ENCODE results near the gene STX11.
A peak's percentile ranks its signal among the peaks of the same experiment; 100 is the strongest.
"Not testable (repeated sequence)": the region's sequence is repeated elsewhere in the genome, so short reads cannot be mapped to it uniquely, and the experiment has no call there.

The STX11 gene

DNA sequence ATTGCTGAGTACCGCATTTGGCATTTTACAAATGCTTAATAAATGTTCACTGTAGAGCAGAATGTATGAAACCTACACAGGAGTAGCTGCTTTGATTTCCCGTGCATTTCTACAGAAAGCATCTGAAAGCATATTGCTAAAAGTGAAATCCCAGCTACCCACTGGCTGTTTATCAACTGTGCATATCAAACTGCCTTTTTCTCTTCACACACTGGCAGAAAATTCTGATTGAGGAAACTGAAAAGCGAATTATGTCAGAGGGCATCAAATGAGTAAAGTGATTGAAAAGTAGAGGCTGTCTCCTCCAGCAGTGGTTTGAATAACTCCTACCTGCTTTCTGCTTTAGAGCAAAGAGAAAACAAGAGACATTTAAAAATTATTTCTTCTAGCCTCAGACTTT is 28.0 kb downstream of the STX11 start:
- no peak for DNase-seq

DNA sequence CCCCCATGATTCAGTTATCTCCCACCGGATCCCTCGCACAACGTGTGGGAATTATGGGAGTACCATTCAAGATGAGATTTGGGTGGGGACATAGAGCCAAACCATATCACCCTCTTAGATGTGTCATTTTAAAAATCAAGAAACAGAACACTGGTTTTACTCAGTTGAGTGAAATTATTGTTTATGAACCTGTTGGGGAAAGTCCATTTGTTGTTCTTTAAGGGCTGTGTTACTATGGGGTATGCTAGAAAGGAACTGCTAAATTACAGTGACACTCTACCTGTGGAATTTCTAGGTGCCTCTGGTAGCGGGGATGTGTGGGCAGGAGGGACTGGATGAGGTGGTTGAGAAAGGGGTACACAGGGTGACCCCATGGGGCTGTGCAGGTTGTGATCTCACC is 28.9 kb downstream of the STX11 start:
- DNase-seq = no peak

DNA sequence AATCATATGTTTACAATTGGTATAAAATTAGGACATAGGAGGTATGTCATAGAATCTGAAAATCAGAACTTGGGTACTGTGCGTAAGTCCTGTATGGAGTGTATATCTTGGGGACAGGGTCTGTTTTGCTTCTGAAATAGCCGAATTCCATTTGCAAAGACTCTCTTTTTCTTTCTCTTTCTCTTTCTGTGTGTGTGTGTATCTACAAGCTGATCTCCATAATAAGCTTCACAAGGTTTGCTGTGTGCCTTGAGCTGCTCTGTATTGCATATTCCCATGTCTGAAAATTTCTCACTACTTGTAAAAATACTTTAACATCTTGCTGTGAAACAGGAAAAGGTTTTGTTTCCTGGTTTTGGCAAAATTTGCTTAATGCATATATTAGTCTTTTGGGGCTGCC is 29.5 kb downstream of the STX11 start:
- DNase-seq = no peak

DNA sequence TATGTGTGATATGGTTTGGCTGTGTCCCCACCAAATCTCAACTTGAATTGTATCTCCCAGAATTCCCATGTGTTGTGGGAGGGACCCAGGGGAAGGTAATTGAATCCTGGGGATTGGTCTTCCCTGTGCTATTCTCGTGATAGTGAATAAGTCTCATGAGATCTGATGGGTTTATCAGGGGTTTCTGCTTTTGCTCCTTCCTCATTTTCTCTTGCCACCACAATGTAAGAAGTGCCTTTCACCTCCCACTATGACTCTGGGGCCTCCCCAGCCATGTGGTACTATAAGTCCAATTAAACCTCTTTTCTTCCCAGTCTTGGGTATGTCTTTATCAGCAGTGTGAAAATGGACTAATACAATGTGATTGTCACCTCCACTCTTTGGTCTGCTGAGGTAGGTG is 30.0 kb downstream of the STX11 start:
- not testable (repeated sequence) for DNase-seq

DNA sequence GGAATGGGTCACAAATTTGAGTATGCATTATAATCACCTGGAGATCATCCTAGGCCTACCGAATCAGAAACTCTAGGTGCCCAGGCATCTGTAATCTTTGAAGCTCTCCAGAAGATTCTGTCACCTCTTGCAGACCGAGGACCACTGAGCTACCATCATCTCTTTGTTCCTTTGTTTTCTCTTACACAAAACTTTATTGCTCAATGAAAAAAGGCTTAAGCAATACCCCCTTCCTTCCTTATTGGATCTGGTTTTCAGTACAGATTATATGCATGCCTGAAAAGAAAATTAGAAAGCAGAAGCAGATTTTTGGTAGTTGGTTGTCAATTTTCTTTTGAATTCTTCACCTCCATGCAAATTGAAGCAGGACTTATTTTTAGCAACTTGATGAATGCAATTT is 31.3 kb downstream of the STX11 start:
- no peak for DNase-seq

DNA sequence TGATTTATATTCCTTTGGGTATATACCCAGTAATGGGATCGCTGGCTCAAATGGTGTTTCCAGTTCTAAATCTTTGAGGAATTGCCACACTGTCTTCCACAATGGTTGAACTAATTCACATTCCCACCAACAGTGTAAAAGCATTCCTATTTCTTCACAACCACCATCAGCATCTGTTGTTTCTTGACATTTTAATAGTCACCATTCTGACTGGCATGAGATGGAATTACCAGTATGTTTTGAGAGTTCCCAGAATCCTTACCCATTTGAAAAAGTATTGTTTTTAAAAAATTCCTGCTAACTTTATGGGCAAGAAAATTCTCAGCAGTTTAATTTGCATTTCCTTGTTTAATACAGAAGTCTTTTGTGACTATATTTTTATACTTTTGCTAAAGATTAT is 33.9 kb downstream of the STX11 start:
- DNase-seq = not testable (repeated sequence)

DNA sequence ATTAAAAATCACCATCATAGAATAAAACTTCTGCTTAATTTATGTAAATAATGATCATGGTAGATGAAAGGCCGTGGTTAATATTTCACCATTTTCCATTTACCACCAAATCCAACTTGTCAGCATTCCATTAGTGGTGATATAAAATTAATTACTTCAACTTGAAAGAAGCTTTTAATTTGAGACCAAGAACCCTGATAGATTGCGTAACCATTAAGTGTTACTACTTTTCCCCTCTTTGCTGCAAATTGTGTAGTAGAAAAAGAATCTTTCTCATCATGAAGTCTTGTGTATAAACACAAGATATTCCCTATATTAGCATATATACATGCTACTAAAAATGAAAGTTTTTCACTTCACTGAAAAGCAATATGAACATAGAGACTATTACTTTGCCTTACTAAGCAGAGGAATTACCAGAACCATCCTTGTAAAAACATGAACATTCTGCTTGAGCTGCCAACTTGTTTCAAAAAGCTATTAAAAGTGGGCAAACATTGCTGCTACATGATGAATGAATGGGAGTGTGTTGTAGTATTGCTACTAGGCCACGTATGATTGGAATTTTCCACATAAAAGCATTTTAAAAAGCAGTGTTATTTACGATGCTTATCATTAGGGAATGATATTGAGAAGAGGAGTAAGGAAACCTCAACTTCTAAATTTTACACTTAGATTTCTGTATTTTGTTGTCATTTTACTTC is 35.0 kb downstream of the STX11 start:
- DNase-seq = no peak

DNA sequence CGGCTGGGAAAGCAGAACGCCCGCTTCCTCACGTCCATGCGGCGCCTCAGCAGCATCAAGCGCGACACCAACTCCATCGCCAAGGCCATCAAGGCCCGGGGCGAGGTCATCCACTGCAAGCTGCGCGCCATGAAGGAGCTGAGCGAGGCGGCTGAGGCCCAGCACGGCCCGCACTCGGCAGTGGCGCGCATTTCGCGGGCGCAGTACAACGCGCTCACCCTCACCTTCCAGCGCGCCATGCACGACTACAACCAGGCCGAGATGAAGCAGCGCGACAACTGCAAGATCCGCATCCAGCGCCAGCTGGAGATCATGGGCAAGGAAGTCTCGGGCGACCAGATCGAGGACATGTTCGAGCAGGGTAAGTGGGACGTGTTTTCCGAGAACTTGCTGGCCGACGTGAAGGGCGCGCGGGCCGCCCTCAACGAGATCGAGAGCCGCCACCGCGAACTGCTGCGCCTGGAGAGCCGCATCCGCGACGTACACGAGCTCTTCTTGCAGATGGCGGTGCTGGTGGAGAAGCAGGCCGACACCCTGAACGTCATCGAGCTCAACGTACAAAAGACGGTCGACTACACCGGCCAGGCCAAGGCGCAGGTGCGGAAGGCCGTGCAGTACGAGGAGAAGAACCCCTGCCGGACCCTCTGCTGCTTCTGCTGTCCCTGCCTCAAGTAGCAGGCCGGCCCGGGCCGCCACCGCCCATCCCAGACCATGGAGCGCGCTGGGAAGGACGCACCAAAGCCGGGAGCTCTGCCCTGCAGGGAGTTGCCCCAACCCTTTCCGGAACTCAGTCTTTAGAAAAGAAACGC is 36.7 kb downstream of the STX11 start:
- DNase-seq = no peak

DNA sequence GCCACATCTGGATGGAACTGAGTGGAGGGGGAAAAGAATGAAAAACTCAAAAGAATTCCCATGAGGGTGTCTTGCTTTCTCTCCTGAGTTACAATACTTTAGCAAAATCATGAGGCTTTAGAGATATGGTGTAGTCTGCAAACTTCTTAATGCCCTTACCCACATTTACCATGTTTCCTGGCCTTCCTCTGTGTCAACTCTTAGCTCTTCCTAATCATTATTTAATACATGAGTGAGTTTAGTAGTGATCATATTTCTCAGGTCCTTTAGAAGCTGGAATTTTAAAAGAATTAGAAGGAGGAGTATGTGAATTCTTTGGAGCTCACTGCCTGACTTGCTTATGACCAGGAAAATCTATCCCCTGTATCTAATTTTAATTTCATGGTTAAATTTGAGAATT is 39.0 kb downstream of the STX11 start:
- no peak for DNase-seq

DNA sequence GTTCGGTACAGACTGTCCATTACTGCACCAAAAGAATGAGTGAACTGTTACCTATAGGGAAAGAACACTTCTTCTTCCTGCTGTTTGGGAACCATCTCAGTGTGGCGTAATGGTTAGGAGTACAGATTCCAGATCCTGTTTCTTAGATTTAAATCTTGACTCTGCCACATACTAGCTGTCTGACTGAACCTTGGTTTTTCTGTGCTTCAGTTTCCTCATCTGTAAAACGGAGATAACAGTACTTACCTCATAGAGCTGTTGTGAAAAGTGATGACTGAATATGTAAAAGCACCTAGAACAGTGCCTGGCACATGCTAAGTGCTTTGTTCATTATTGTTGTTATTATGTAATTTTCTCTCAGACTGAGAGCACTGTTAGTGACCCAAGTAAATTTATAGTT is 39.8 kb downstream of the STX11 start:
- no peak for DNase-seq

DNA sequence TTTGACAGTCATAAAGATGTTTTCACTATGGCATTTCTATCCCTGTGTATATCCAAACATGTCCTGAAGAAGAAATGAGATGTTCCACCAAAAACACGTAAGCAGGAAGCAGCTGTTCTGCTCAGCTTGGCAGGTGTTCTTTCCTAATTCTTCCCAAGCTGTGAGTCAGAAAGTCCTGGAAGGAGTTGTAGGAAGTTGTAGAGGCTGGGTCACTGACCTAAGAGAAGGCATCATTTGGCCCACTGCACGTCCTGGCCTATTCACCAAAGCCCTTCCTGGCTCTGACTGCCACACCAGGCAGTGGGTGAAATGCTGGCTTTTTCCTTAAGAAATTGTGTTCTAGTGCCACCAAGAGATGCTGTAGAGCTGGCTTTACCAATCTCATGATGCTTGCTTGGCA is 40.3 kb downstream of the STX11 start:
- DNase-seq = no peak

DNA sequence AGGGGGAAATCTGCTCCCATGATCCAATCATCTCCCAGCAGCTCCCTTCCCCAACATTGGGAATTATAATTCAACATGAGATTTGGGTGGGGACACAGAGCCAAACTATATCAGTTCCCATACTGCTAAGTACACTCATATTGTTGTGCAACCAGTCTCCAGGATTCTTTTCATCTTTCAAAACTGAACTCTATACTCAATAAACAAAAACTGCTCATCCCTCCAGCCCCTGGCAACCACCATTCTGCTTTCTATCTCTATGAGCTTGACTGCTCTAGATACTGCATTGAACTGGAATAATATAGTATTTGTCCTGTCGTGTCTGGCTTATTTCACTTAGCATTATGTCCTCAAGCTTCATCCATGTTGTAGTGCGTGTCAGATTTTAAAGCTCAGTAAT is 42.9 kb downstream of the STX11 start:
- no peak for DNase-seq

DNA sequence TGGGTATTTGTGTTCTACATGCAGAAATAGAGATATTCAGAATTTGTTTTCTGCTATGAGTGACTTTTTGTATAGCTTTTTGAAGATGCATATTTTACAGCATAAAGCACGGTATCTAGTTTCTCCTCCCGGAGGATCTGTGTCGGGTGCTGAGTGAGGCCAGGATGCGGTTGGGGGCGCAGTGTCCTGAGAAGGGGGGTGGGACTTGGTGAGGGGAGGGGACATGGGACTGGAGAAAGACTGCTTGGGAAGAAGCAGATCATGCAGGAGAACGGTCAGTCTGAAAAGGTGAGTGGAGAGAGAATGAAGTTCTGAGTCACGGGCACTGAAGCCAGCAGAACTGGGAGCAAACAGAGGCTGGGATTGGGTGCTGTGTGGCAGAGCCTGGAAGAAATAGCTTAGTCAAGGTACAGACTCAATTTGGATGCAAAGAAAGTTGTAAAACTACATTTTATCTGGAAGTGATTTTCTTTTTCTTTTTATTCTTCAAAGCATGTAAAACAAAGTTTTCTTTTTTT is 44.0 kb downstream of the STX11 start:
- no peak for DNase-seq

DNA sequence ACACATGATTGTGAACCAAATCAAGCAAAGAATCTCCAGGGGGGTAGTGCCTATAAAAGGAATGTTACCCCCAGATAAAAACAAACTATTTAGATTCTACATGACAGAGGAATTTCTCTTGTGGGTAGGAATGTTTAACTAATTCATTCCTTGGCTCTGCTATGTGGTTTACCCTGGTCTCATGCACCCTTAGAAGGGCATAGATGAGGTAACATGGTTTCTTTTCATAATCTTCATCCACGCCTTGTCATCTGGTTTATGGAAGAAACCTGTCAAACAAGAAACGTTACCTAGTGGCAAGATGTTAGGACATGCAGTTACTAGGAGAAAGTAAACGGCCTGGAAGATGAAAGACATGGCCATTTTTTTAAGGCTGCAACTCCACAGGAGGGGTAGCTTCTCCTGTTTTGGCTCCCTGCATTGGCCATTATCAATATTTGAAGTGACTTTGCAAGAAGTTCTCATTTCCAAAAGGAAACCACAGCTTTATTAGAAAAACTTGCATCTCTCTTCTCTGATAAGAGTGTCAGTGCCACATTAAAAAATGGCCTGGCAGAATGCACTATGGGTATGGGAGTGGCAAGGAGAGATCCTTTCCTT is 45.5 kb downstream of the STX11 start:
- DNase-seq = no peak

DNA sequence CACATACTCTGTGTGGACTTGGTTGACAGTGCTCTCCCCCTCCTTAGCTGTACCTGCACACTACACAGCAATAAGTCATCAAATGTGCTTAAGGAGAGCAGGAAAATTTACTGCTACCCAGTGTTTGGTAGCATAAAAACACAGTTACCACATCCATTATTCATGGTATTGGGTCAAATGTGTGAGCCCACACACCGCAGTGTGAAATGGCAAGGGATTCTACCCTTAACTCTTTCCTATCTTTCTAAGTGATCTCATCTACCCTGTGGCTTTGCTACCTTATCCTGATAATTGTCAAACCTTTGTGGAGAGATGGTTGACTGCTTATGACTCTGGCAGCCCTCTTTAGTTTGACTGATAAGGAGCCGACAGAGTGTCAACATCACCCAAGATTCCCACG is 47.6 kb downstream of the STX11 start:
- DNase-seq = no peak

DNA sequence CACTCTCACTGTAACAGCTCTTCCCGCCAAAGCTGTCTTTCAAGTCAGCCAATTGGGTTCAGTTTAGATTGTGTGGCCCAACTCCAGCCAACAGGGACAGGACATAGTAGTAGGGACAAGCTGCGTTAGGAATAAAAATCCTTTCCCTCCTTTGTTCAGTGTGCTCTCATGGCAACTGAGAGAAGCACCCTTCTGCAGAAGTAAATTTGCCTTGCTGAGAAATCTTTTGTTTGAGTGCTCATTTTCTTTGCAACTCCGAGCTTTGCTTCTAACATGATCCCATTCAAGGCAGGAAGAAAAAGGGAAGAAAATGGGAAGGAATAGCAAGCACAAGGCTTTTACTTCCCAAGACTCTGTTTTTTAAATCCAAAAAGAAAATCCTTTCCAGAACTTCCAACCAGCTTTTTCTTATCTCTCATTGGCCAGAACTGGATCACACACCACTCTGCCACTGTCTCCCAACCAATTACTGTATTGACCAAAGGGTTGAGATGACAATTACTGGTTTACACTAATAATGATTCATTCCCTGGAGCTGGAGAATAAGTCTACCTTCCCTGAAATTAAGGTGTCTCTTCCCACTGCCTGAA is 52.7 kb downstream of the STX11 start:
- DNase-seq = no peak

DNA sequence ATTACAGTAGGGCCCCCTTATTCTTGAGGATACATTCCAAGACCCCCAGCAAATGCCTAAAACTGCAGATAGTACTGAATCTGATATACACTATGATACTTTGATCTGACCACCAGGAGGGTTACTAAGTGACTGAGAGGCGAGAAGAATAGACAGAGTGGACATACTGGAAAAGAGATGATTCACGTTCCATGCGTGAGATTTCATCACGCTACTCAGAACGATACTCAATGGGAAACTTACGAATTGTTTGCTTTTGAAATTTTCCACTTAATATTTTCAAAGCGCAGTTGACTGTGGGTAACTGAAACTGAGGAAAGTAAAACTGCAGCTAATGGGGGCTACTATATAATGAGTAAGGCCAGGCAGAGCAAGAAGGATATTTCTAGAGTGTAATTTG is 60.8 kb downstream of the STX11 start:
- no peak for DNase-seq

DNA sequence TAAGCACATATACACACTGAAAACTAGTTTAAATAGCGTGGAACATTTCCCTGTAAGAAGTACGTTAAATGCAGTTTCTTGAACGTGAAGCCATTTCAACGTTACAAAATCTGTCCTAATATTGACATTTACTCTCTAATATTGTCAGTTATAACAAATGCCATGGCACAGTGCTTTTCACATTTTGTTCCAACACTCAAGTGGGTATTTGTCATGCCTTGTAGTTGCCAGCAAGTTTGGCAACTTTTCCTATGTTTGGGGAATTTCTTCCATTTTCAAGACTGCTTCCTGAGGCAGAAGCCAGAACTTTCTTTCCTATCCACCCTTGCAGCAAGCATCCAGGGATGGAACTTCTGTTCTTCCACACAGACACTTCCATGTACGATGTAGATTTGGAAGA is 63.0 kb downstream of the STX11 start:
- DNase-seq = no peak

DNA sequence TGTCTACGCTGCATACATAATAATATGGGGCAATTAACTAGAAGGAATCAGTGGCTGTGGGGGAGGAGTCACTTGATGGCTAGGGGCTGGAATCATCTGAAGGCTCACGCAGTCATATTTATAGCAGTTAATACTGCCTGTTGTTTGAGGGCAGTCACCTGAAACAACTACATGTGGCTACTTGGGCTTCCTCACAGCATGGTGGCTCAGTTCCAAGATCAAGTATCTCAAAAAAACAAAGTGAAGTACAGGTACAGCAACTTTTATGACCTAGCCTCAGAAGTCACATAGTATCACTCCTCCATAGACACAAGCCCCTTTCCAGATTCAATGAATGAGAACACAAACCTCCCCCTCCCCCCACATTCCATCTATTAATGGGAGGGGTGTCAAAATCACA is 63.7 kb downstream of the STX11 start:
- no peak for DNase-seq

DNA sequence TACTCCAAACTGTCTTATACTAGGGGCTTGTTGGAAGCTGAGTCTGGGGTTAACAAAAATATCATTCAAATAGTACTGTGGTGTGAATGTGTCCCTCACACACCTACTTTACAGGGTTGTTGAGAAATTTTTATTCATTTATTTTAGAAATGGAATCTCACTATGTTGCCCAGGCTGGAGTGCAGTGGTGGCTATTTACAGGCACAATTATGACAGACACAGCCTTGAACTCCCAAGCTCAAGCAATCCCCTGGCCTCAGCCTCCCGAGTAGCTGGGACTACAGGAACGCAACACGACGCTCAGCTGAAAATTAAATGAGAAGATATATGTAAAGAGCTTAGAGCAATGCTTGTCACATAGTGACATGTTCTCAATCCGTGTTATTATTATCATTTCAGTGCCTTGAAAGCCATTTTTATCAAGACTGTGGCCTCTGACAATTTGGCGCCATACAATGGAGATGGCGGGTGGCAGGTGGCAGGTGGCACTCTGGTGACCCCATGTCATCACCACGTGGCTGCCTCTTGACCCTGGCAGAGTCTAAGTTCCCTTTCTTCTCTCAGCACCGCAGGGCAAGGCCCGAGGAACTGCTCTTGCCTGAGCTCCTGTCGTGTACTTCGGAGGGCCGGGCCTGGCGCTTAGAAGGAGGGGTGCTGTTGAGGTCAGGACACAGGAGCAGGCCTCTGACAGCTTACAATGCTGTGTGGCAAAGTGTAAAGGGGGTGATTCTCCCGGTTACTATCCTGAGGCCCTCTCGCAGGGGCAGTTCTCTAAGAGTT is 64.5 kb downstream of the STX11 start:
- no peak for DNase-seq

DNA sequence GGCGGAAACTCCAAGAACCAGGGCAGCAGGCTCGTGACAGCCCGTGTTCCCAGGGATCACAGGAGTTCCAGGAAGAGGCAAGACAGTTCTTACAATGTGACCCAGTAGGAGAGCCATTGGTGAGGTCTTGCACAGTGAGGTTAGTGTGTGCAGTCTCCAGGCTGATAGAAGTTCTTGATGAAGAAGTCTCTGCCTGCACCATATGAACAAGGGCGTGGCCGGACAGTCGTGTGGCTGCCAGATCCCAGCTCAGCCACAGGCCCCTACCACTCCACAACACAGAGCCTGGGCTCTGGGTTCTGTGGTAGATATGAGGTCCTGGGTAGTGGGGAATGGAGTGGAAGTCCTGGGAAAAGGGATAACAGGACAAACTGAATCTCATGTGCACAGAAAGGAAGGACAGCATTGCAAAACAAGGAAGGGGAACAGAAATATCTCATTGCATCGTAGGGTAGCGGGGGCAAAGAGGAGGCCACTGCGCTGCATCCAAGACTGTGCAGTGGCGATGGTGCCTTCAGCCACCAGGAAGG is 65.2 kb downstream of the STX11 start:
- no peak for DNase-seq

DNA sequence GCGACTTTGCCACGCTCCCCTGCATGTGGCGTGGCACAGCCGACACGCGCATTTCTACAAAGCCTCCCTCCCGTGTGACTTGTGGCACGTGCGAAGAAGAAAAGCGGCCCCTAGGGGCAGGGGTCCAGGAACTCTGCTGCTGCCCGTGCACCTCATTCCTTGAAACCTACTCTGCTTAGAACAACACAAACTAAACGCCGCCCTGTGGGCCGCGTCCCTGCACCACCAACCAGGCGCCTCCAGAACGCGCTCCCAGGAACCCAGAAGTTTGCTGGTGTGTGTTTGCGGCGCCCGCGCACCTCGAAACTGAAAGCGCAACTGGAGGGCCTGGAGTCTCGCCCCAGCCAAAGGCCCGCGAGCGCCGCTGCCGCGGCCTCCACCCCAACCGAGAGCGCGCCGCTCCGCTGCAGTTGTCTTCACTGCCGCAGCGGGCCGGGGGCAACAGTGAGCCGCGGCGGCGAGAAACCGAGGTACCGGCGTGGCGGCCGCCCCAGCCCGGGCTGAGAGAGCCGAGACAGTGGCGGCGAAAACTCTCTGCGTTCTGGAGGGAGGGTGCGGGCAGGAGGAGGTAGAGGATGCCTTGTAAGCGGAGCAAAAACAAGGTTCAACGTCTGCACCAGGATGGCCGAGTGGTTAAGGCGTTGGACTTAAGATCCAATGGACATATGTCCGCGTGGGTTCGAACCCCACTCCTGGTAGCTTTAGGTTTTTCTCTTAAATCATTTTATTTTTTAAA is 65.8 kb downstream of the STX11 start:
- peak; percentile 82 for DNase-seq
